Vagina (tissue), 2 donors: ENCODE measurements around the gene CCDC178. TPM values are rescaled to one million over a fixed set of nuclear protein-coding genes. Genes with fewer than 3 reads are reported as not detected.

Experiments
- DNase-seq, 2 donors: peaks; one replicate each; pipeline ENCODE4 v3.0.0-alpha.2; 2017; ENCODE audit errors: extremely low spot score in 2 of 2
- H3K27ac ChIP-seq: fragments of 200-600 bp; sonication (generic); one replicate; pipeline ENCODE4 v1.5.1; 2019
- H3K27me3 ChIP-seq: fragments of 200-600 bp; sonication (generic); one replicate; pipeline ENCODE4 v1.5.1; 2019
- H3K36me3 ChIP-seq, 2 donors: fragments of 200-600 bp; sonication (generic); one replicate each; pipeline ENCODE4 v1.5.1; 2017 to 2019
- H3K4me1 ChIP-seq: fragments of 200-600 bp; sonication (generic); one replicate; pipeline ENCODE4 v1.5.1; 2019
- H3K4me3 ChIP-seq, 2 donors: fragments of 200-600 bp; sonication (generic); 1 replicate in 1 of 2; 2 replicates in 1 of 2; pipeline ENCODE4 v1.5.1; 2016 to 2019
- H3K9me3 ChIP-seq: fragments of 200-600 bp; sonication (generic); one replicate; pipeline ENCODE4 v1.5.1; 2019
- CTCF ChIP-seq, 3 experiments: fragments of 450-650 bp in 2 of 3; fragments of 200-600 bp in 1 of 3; sonication (generic) in 1 of 3; IDR thresholded peaks; one replicate each; pipeline ENCODE4 v1.5.1; 2017 to 2019; ENCODE audit warnings: antibody characterized with exemption in 3 of 3, mild to moderate bottlenecking in 2 of 3, moderate library complexity in 2 of 3
- POLR2A ChIP-seq, 2 donors: fragments of 450-650 bp; IDR thresholded peaks; one replicate each; pipeline ENCODE4 v1.6.1; 2017; ENCODE audit warnings: antibody characterized with exemption in 2 of 2, mild to moderate bottlenecking in 2 of 2, moderate library complexity in 2 of 2
- POLR2AphosphoS5 ChIP-seq, 2 donors: sonication (generic); formaldehyde crosslinking; IDR thresholded peaks; one replicate each; pipeline ENCODE4 v1.9.0; 2017; ENCODE audit warnings: antibody characterized with exemption in 2 of 2, mild to moderate bottlenecking in 2 of 2, low read depth in 1 of 2; ENCODE audit not compliant: insufficient read depth in 1 of 2
- intact Hi-C: fragments of 100-400 bp; cut with DNase I; formaldehyde crosslinking; loops from one replicate; pipeline ENCODE4 v1.15.1; 2023
- total RNA-seq: library from RNA; depleted of rRNA; stranded (reverse); fragments of >200 nt; gene quantifications from one replicate; pipeline ENCODE4 v1.2.3, GENCODE V29; 2016

CCDC178 gene
- total RNA-seq, 1 donor from 2014 or later = 10.8 TPM

GRCh38 chr18:33264566-33264965, 176.0 kb downstream of the CCDC178 start:
- intact Hi-C loops = no loop called here
- Histone ChIP-seq H3K27ac (no peak overlapping the region), H3K36me3 (no peaks in the 10 kb centered on the region), H3K9me3 (no peaks in the 10 kb centered on the region), H3K4me3 (no peak overlapping the region), H3K27me3 (no peaks in the 10 kb centered on the region), H3K4me1 (no peaks in the 10 kb centered on the region)
- TF ChIP-seq POLR2AphosphoS5 (IDR thresholded peaks at IDR 0.05; ENCODE audit: insufficient read depth in 1 of 2, low read depth in 1 of 2) (no peak), POLR2A (IDR thresholded peaks at IDR 0.05) (no peak), CTCF (IDR thresholded peaks at IDR 0.05) (no peak)
- no peak for DNase-seq

- no peak for DNase-seq
- Histone ChIP-seq H3K4me3 (no peak overlapping the region), H3K9me3 (no peaks in the 10 kb centered on the region), H3K4me1 (no peaks in the 10 kb centered on the region), H3K27me3 (no peaks in the 10 kb centered on the region), H3K36me3 (no peaks in the 10 kb centered on the region), H3K27ac (no peak overlapping the region)
- intact Hi-C loops = no loop called here
- no peak for TF ChIP-seq CTCF (IDR thresholded peaks at IDR 0.05)
- no peak for TF ChIP-seq POLR2A (IDR thresholded peaks at IDR 0.05)
- no peak for TF ChIP-seq POLR2AphosphoS5 (IDR thresholded peaks at IDR 0.05; ENCODE audit: insufficient read depth in 1 of 2, low read depth in 1 of 2)
These were observed 201.2 kb downstream of the CCDC178 start for GRCh38 chr18:33239298-33239697.

- DNase-seq = no peak
- H3K27me3 ChIP-seq = no peaks in the 10 kb centered on the region
- intact Hi-C loops = no loop called here
- no peak overlapping the region for H3K4me3 ChIP-seq
- no peaks in the 10 kb centered on the region for H3K4me1 ChIP-seq
- no peaks in the 10 kb centered on the region for H3K9me3 ChIP-seq
- H3K27ac ChIP-seq = no peak overlapping the region
- TF ChIP-seq POLR2A (IDR thresholded peaks at IDR 0.05) (no peak), CTCF (IDR thresholded peaks at IDR 0.05) (peak in 1 of 3 experiments; percentile 18), POLR2AphosphoS5 (IDR thresholded peaks at IDR 0.05; ENCODE audit: insufficient read depth in 1 of 2, low read depth in 1 of 2) (no peak)
- no peaks in the 10 kb centered on the region for H3K36me3 ChIP-seq
These were observed 208.2 kb downstream of the CCDC178 start for GRCh38 chr18:33232318-33232626.

- TF ChIP-seq CTCF (IDR thresholded peaks at IDR 0.05) (peak; percentile 32 to 87 (median 69)), POLR2A (IDR thresholded peaks at IDR 0.05) (no peak)
- H3K36me3 ChIP-seq = no peaks in the 10 kb centered on the region
- H3K9me3 ChIP-seq = no peaks in the 10 kb centered on the region
- no peaks in the 10 kb centered on the region for H3K27me3 ChIP-seq
- H3K27ac ChIP-seq = no peak overlapping the region
- H3K4me3 ChIP-seq = no peak overlapping the region
- DNase-seq = no peak
- H3K4me1 ChIP-seq = no peaks in the 10 kb centered on the region
- intact Hi-C loops = no loop called here
These were observed 208.8 kb downstream of the CCDC178 start for GRCh38 chr18:33231474-33232317.

- Histone ChIP-seq H3K27ac (no peak overlapping the region), H3K4me3 (no peak overlapping the region), H3K4me1 (no peaks in the 10 kb centered on the region), H3K27me3 (no peaks in the 10 kb centered on the region), H3K36me3 (no peaks in the 10 kb centered on the region), H3K9me3 (no peaks in the 10 kb centered on the region)
- intact Hi-C loops = no loop called here
- DNase-seq = no peak
- TF ChIP-seq POLR2A (IDR thresholded peaks at IDR 0.05) (no peak), CTCF (IDR thresholded peaks at IDR 0.05) (no peak), POLR2AphosphoS5 (IDR thresholded peaks at IDR 0.05; ENCODE audit: insufficient read depth in 1 of 2, low read depth in 1 of 2) (no peak)
These were observed 228.2 kb downstream of the CCDC178 start for GRCh38 chr18:33212363-33212762.
